Measurements from ENCODE around the gene SMAD2. TPM values are rescaled to one million over a fixed set of nuclear protein-coding genes. Genes with fewer than 3 reads are reported as not detected.

Gene SMAD2
- polyA plus RNA-seq, 1 experiment, result 52.2 TPM

DNA sequence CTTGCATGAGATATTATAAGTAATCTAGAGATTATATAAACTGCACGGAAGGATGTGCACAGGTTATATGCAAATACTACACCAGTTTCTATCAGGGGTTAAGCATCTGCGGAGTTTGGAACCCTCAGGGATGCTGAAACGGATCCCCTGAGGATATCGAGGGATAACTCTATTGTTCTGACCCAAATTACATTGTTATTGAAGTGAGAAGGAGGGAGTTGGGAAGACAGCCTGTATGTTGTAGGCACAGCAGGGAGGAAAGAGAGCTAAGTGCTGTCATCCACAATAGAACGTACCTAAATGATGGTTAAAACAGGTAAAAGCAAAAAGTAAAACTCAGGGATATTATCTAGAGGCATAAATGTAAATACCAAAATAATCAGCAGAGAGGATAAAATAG lies 44.6 kb upstream of the SMAD2 start:
- Histone ChIP-seq H3K4me3 (ENCODE audit: low read depth, low read length) (no peak overlapping the region), H3K27me3 (ENCODE audit: control insufficient read depth, insufficient read depth, low read length) (peaks cover 8% of the 10 kb centered on the region), H3K36me3 (ENCODE audit: control insufficient read depth, insufficient read depth, low read length) (no peaks in the 10 kb centered on the region)
- POLR2A ChIA-PET, result no interaction called here
- no peak for DNase-seq (ENCODE audit: low read depth)
- CTCF ChIA-PET, result no interaction called here
- TF ChIP-seq, protein P1, sequence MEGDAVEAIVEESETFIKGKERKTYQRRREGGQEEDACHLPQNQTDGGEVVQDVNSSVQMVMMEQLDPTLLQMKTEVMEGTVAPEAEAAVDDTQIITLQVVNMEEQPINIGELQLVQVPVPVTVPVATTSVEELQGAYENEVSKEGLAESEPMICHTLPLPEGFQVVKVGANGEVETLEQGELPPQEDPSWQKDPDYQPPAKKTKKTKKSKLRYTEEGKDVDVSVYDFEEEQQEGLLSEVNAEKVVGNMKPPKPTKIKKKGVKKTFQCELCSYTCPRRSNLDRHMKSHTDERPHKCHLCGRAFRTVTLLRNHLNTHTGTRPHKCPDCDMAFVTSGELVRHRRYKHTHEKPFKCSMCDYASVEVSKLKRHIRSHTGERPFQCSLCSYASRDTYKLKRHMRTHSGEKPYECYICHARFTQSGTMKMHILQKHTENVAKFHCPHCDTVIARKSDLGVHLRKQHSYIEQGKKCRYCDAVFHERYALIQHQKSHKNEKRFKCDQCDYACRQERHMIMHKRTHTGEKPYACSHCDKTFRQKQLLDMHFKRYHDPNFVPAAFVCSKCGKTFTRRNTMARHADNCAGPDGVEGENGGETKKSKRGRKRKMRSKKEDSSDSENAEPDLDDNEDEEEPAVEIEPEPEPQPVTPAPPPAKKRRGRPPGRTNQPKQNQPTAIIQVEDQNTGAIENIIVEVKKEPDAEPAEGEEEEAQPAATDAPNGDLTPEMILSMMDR (IDR thresholded peaks at IDR 0.05; ENCODE audit: insufficient read depth, low read depth, low read length), result no peak

GRCh38 chr18:47970664-47971531 lies 40.4 kb upstream of the SMAD2 start:
- TF ChIP-seq, protein P1 (IDR thresholded peaks at IDR 0.05; ENCODE audit: insufficient read depth, low read depth, low read length), result no peak
- ChIA-PET POLR2A (no interaction called here), CTCF (interaction anchor here (0.5 to 3.8 kb wide), 3 partner anchors 10 to 37 kb away, joined by 3 to 11 read pairs (median 3); no protein-coding TSS in a partner anchor)
- Histone ChIP-seq H3K27me3 (ENCODE audit: control insufficient read depth, insufficient read depth, low read length) (peaks cover 8% of the 10 kb centered on the region), H3K36me3 (ENCODE audit: control insufficient read depth, insufficient read depth, low read length) (no peaks in the 10 kb centered on the region), H3K4me3 (ENCODE audit: low read depth, low read length) (no peak overlapping the region)
- no peak for DNase-seq (ENCODE audit: low read depth)

DNA sequence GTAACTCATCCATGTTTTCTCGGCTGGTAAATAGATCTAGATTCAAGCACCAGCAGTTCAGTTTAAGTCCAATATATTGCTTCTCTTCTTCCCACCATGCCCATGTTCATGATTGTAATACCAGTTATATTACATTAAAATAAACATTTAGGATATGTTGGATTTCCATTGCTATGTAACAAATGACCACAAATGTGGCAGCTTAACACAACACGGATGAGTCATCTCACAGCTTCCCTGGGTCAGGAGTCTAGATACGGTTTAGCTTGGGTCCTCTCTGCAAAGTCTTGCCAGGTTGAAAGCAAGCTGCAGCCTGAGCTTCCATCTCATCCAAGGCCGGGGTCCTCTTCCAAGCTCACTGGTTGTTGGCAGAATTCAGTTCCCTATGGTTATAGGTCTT lies 39.4 kb upstream of the SMAD2 start:
- H3K36me3 ChIP-seq (ENCODE audit: control insufficient read depth, insufficient read depth, low read length), result no peaks in the 10 kb centered on the region
- peaks cover 6% of the 10 kb centered on the region for H3K27me3 ChIP-seq (ENCODE audit: control insufficient read depth, insufficient read depth, low read length)
- no peak overlapping the region for H3K4me3 ChIP-seq (ENCODE audit: low read depth, low read length)
- DNase-seq (ENCODE audit: low read depth), result no peak
- POLR2A ChIA-PET, result no interaction called here
- TF ChIP-seq, protein P1 (IDR thresholded peaks at IDR 0.05; ENCODE audit: insufficient read depth, low read depth, low read length), result no peak
- CTCF ChIA-PET, result interaction anchor here (0.8 to 3.8 kb wide), 2 partner anchors 17 to 38 kb away, joined by 3 to 11 read pairs; no protein-coding TSS in a partner anchor

DNA sequence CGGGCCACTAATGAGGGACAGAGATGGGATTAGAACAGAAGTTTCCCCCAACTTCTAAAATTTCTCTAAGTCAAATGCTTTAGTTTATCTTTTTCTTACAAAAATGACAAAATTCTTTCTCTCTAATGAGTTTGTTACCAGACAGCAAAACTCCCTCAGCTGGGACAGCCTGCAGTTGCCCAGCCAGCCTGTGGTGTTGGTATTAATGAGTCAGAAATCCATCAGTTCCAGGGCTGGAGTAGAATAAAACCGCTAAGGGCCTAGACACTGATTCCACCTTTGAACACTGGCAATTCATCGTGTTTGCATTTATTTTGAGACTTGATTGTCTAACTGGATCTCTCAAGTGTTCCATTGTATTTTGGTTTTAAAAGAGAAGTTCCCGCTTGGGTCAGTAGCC lies 38.3 kb upstream of the SMAD2 start:
- ChIA-PET CTCF (interaction anchor here (3.8 kb wide), 1 partner anchor 39 kb away, joined by 11 read pairs; no protein-coding TSS in a partner anchor), POLR2A (no interaction called here)
- H3K4me3 ChIP-seq (ENCODE audit: low read depth, low read length), result no peak overlapping the region
- H3K27me3 ChIP-seq (ENCODE audit: control insufficient read depth, insufficient read depth, low read length), result peaks cover 7% of the 10 kb centered on the region
- no peaks in the 10 kb centered on the region for H3K36me3 ChIP-seq (ENCODE audit: control insufficient read depth, insufficient read depth, low read length)
- DNase-seq (ENCODE audit: low read depth), result no peak
- TF ChIP-seq, protein P1 (IDR thresholded peaks at IDR 0.05; ENCODE audit: insufficient read depth, low read depth, low read length), result no peak

DNA sequence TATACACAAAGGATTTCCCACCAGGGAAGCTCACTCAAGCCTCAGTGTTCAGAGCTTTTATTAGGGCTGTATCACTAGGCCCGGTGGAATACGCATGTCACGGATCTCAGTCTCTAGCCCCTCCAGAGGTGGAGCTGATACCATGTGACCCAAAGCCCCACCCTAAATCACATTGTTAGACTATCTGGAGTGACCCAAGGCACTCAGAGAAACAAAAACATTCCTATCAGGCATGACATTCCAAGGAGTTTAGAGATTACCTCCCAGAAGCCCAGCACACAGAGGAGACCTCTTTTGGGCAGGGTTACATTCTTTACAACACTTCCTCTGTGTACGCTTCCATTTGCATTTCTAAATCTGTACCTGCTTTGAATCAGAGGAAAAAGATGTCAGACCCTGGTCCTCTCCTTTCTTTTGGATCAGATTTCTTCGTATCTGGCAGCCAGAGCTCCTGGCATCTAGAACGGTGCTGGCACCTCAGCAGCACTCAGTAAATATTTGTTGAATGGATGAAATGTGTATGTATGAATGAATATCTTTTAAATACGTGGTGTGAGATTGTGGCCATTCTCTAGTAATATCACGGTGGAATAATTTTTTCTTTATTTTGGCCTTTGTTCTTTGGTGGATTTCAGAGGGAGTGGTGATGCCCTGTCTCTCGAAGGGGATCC lies 37.7 kb upstream of the SMAD2 start:
- Histone ChIP-seq H3K4me3 (ENCODE audit: low read depth, low read length) (no peak overlapping the region), H3K27me3 (ENCODE audit: control insufficient read depth, insufficient read depth, low read length) (peaks cover 2% of the 10 kb centered on the region), H3K36me3 (ENCODE audit: control insufficient read depth, insufficient read depth, low read length) (no peaks in the 10 kb centered on the region)
- no peak for DNase-seq (ENCODE audit: low read depth)
- TF ChIP-seq, protein P1 (IDR thresholded peaks at IDR 0.05; ENCODE audit: insufficient read depth, low read depth, low read length), result no peak
- ChIA-PET POLR2A (no interaction called here), CTCF (interaction anchor here (3.8 kb wide), 1 partner anchor 40 kb away, joined by 11 read pairs; no protein-coding TSS in a partner anchor)
